CD4-positive, alpha-beta T cell treated with Interleukin-17A for 1 hour (primary cell): ENCODE measurements around the gene SUPT6H.
A peak's percentile ranks its signal among the peaks of the same experiment; 100 is the strongest.
"Not testable (repeated sequence)": the region's sequence is repeated elsewhere in the genome, so short reads cannot be mapped to it uniquely, and the experiment has no call there.

Experiments used
- DNase-seq: peaks from one replicate; pipeline ENCODE4 v3.0.0-alpha.2; 2020

The SUPT6H gene

GRCh38 chr17:28722417-28723158 is 60.6 kb downstream of the SUPT6H start:
- no peak for DNase-seq

GRCh38 chr17:28723159-28723835 is 61.3 kb downstream of the SUPT6H start:
- DNase-seq = no peak

GRCh38 chr17:28723836-28724499 is 62.0 kb downstream of the SUPT6H start:
- not testable (repeated sequence) for DNase-seq

GRCh38 chr17:28724500-28725165 is 62.6 kb downstream of the SUPT6H start:
- DNase-seq = no peak

- DNase-seq = peak; percentile 25
Observed at GRCh38 chr17:28725166-28725659, 63.2 kb downstream of the SUPT6H start.

- no peak for DNase-seq
Observed at GRCh38 chr17:28725660-28726225, 63.7 kb downstream of the SUPT6H start.

GRCh38 chr17:28726226-28726626 is 64.2 kb downstream of the SUPT6H start, which contains the start of gene TLCD1:
TSS of gene TLCD1 (minus strand) at chr17:28726233. CDS start at chr17:28726097, 136 bp downstream.
- peak; percentile 71 for DNase-seq

GRCh38 chr17:28726627-28727491 is 64.9 kb downstream of the SUPT6H start:
- peak; percentile 93 for DNase-seq

GRCh38 chr17:28728364-28729200 is 66.6 kb downstream of the SUPT6H start, which contains the start of gene NEK8:
TSS of gene NEK8 (plus strand) at chr17:28728788. CDS start at chr17:28728814, 26 bp downstream.
- peak; percentile 97 for DNase-seq

- no peak for DNase-seq
Observed at GRCh38 chr17:28729950-28730330, 67.9 kb downstream of the SUPT6H start.

- no peak for DNase-seq
Observed at GRCh38 chr17:28733346-28733745, 71.3 kb downstream of the SUPT6H start.

GRCh38 chr17:28734712-28735241 is 72.8 kb downstream of the SUPT6H start:
- DNase-seq = no peak

GRCh38 chr17:28735242-28735722 is 73.3 kb downstream of the SUPT6H start:
- DNase-seq = no peak

- not testable (repeated sequence) for DNase-seq
Observed at GRCh38 chr17:28735913-28736769, 74.1 kb downstream of the SUPT6H start.

GRCh38 chr17:28737316-28737715 is 75.3 kb downstream of the SUPT6H start:
- no peak for DNase-seq

- DNase-seq = no peak
Observed at GRCh38 chr17:28737770-28738679, 76.0 kb downstream of the SUPT6H start.

GRCh38 chr17:28738680-28739384 is 76.8 kb downstream of the SUPT6H start:
- peak; percentile 74 for DNase-seq
